GM21619 (cell line): ENCODE results near the gene SMC1B.
"Not testable (repeated sequence)": the region's sequence is repeated elsewhere in the genome, so short reads cannot be mapped to it uniquely, and the experiment has no call there.

Experiments
- ATAC-seq: cut with Tn5 transposase; IDR thresholded peaks from one replicate; pipeline ENCODE4 v1.9.1; 2021; ENCODE audit not compliant: unreplicated experiment

The SMC1B gene

DNA sequence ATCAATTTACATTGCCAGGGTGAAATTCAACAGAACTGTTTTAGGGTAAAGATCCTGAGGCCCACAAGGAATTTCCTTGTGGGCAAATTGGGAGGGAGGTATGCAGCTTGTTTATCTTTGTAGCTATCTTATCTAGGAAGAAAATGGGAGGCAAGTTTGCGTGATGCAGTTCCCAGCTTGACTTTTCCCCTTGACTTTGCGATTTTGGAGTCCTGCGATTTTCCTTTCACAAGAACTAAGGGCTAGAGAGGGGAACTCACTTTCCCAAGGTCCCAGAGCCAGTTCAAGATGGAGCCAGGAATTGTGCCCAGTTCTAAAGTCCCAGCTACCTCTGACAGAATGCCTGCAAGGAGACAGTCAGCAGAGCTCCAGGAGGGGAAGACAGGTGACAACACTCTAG is 30.8 kb upstream of the SMC1B start:
- ATAC-seq: no peak

- ATAC-seq: no peak
Measured at GRCh38 chr22:45442116-45442515, 28.7 kb upstream of the SMC1B start.

- ATAC-seq: no peak
Measured at GRCh38 chr22:45441138-45441537, 27.7 kb upstream of the SMC1B start.

GRCh38 chr22:45440688-45441087 is 27.3 kb upstream of the SMC1B start:
- not testable (repeated sequence) for ATAC-seq

GRCh38 chr22:45438336-45438735 is 24.9 kb upstream of the SMC1B start:
- ATAC-seq: no peak

- ATAC-seq: not testable (repeated sequence)
Measured at GRCh38 chr22:45436871-45437517, 23.6 kb upstream of the SMC1B start.

GRCh38 chr22:45435544-45436139 is 22.2 kb upstream of the SMC1B start:
- no peak for ATAC-seq

DNA sequence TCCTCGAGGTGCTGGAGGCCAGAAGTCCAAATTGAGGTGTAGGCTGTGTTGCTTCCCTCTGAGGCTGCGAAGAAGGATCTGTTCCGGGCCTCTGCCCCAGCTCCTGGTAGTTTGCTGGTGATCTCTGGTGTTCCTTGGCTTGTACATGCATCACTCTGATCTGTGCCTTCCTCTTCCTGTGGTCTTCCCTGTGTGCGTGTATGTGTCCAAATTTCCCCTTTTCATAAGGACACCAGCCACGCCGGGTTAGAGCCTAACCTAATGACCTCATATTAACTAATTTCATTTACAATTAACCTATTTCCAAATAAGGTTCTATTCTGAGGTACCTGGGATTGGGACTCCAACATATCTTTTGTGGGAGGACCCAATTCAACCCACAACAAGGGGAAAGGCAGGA is 21.6 kb upstream of the SMC1B start:
- no peak for ATAC-seq

- no peak for ATAC-seq
Measured at GRCh38 chr22:45430871-45431270, 17.5 kb upstream of the SMC1B start.

DNA sequence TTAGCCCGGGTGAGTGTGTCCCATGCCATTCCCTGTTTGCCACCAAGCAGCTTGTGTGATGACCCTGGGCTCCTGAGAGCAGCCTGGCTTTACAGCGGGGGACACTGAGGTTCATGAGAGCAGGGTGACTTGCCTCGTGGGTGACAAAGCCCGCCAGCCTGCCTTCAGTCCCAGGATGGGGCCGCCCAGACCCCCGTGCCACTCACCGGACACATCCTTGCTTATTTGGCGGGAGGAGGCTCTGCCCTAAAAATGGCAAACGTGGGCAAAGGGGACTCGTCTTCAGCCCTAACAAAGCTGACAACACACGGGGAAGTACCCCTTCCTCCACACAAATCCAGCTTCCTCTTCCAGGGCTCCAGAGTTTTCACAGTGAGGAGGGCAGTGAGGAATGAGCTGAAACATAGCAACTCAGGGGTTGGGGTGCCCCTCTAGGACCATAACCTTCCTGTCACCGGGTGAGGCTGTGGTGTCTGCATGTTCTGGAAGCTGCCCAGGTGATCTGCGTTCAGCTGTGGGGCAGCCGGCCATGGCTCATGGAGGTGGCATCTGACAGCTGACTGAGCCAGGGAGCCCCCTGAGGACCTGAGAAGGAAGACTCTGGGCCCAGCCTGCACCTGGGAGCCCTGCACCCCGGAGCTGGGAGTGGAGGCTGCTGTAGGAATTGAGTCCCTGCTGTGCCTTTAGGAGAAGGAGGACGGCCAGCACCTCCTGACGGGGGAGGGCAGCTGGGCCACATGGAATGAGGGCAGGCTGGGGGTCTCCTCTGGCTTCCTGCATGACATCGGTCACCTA is 16.8 kb upstream of the SMC1B start:
- no peak for ATAC-seq

DNA sequence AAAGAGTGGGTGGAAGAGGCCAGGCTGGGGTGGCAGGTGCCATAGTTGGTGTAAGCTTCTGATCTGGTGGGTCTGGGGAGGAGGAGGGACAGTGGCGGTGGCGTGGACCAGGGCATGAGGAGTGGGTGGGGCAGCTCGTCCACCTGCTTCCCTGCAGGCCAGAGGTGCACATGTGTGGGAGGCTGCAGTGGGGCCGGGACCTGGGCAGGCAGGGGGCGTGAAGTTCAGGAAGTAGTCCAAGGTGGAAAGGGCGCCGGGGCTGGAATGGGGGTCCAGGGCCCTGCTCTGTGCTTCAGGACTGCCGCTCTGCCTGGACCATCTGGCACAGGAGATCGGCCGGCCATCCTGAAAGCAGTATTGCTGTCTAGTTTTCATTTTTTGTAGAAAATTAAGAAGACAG is 16.0 kb upstream of the SMC1B start:
- ATAC-seq: no peak

- no peak for ATAC-seq
Measured at GRCh38 chr22:45428391-45429385, 15.3 kb upstream of the SMC1B start.

- ATAC-seq: no peak
Measured at GRCh38 chr22:45427114-45427513, 13.7 kb upstream of the SMC1B start.

DNA sequence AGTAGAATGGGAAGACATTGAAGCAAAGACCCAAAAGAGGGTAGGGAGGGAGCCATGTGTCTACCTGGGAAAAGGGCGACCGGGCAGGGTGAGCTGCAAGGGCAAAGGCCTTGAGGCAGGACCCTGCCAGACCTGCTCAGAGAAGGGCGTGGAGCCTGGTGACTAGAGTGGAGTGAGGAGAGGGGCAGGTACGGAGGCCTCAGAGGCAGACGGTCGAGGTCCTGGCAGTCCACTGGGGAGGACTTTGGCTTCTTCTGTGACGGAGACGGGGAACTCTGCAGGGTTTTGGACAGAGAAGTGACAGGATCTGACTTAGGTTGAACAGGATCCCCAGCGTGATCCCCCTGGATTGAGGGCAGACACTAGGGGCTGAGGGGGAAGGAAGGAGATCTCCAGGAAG is 13.0 kb upstream of the SMC1B start:
- ATAC-seq: no peak

- no peak for ATAC-seq
Measured at GRCh38 chr22:45425531-45426265, 12.3 kb upstream of the SMC1B start.

- no peak for ATAC-seq
Measured at GRCh38 chr22:45425101-45425500, 11.7 kb upstream of the SMC1B start.

- no peak for ATAC-seq
Measured at GRCh38 chr22:45424241-45424731, 10.9 kb upstream of the SMC1B start.

DNA sequence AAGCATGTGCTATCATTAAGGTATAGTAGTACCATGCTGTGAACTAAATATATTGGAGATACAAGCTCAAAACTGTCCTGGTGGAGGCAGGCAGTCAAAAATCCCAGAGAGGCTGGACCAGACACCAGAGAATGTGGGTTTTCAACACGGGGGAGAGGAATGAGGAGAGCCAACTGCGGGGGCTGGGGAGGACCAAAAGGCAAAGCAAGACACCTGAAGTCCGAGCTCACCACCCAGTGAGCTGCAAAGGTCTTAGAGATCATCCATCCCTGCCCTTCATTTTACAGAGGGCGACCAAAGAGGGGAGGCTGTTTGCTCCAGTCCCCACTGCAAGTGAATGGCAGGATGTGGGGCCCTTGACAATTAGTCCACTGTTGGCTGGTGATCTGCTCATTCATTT is 10.1 kb upstream of the SMC1B start:
- no peak for ATAC-seq

- no peak for ATAC-seq
Measured at GRCh38 chr22:45422237-45422983, 9.0 kb upstream of the SMC1B start.
